OCI-LY1 (cell line): ENCODE data around the gene NR2F1.

Experiments used
- H2AFZ ChIP-seq: fragments of 200-600 bp; sonication (generic), shearing (Covaris generic); 2 replicates; pipeline ENCODE4 v1.6.0; 2014; ENCODE audit warnings: antibody characterized with exemption, mild to moderate bottlenecking, low read length
- H3F3A ChIP-seq: fragments of 200-600 bp; sonication (generic), shearing (Covaris generic); 2 replicates; pipeline ENCODE4 v1.6.0; 2014; ENCODE audit warnings: mild to moderate bottlenecking, antibody characterized with exemption, low read length, moderate library complexity; ENCODE audit not compliant: insufficient read depth
- H3K27ac ChIP-seq: fragments of 200-600 bp; sonication (generic); 2 replicates; pipeline ENCODE4 v1.5.1; 2014; ENCODE audit warnings: low read length, mixed run types, mild to moderate bottlenecking, low read depth; ENCODE audit not compliant: poor library complexity, severe bottlenecking
- H3K27me3 ChIP-seq: fragments of 200-600 bp; sonication (generic); 2 replicates; pipeline ENCODE4 v1.6.0; 2014; ENCODE audit warnings: antibody characterized with exemption, mild to moderate bottlenecking, low read length, moderate library complexity; ENCODE audit not compliant: insufficient read depth
- H3K36me3 ChIP-seq: fragments of 200-600 bp; sonication (generic); 2 replicates; pipeline ENCODE4 v1.6.1; 2014; ENCODE audit warnings: mild to moderate bottlenecking, antibody characterized with exemption, low read length, moderate library complexity, mixed read lengths; ENCODE audit not compliant: insufficient read depth
- H3K4me1 ChIP-seq: fragments of 200-600 bp; sonication (generic); 2 replicates; pipeline ENCODE4 v1.5.1; 2014; ENCODE audit warnings: mild to moderate bottlenecking, low read length, moderate library complexity; ENCODE audit not compliant: insufficient read depth, severe bottlenecking
- H3K4me2 ChIP-seq: fragments of 200-600 bp; sonication (generic), shearing (Covaris generic); 2 replicates; pipeline ENCODE4 v1.6.1; 2014; ENCODE audit warnings: low read length
- H3K4me3 ChIP-seq: fragments of 200-600 bp; sonication (generic); 2 replicates; pipeline ENCODE4 v1.5.1; 2014; ENCODE audit warnings: low read length, low read depth, mild to moderate bottlenecking, mixed read lengths; ENCODE audit not compliant: poor library complexity, severe bottlenecking
- H3K79me2 ChIP-seq: fragments of 200-600 bp; shearing (Covaris generic); 2 replicates; pipeline ENCODE4 v1.6.1; 2016; ENCODE audit warnings: mixed run types, low read length, mixed read lengths; ENCODE audit not compliant: insufficient read depth
- H3K9ac ChIP-seq: fragments of 200-600 bp; sonication (generic), shearing (Covaris generic); 2 replicates; pipeline ENCODE4 v1.6.1; 2014; ENCODE audit warnings: mild to moderate bottlenecking, low read length, mixed read lengths
- H3K9me2 ChIP-seq: fragments of 200-600 bp; sonication (generic), shearing (Covaris generic); 2 replicates; pipeline ENCODE4 v1.6.1; 2014; ENCODE audit warnings: low read depth, mild to moderate bottlenecking, low read length, mixed read lengths
- H3K9me3 ChIP-seq: fragments of 200-600 bp; shearing (Covaris generic); 2 replicates; pipeline ENCODE4 v1.6.1; 2014; ENCODE audit warnings: low read length, mixed read lengths
- H4K20me1 ChIP-seq: fragments of 200-600 bp; sonication (generic), shearing (Covaris generic); 2 replicates; pipeline ENCODE4 v1.6.0; 2016; ENCODE audit warnings: mild to moderate bottlenecking, low read length; ENCODE audit not compliant: insufficient read depth
- CTCF ChIP-seq: fragments of 200-600 bp; sonication (generic), shearing (Covaris generic); IDR thresholded peaks from 2 replicates; pipeline ENCODE4 v1.5.1; 2017; ENCODE audit warnings: mild to moderate bottlenecking, antibody characterized with exemption, low read length, moderate library complexity, mixed read lengths
- EZH2 ChIP-seq: fragments of 200-600 bp; sonication (generic), shearing (Covaris generic); IDR thresholded peaks from 2 replicates; pipeline ENCODE4 v1.8.0; 2017; ENCODE audit warnings: borderline replicate concordance, mixed run types, mild to moderate bottlenecking, antibody characterized with exemption, low read length, moderate library complexity, mixed read lengths

NR2F1 gene

GRCh38 chr5:93557021-93557604 lies 25.9 kb upstream of the NR2F1 start:
- no peak for TF ChIP-seq EZH2
- TF ChIP-seq CTCF: no peak
- H3K27ac ChIP-seq: no peak overlapping the region
- no peaks in the 10 kb centered on the region for H3K9me3 ChIP-seq
- no peaks in the 10 kb centered on the region for H4K20me1 ChIP-seq
- H3K9me2 ChIP-seq: no peaks in the 10 kb centered on the region
- H3F3A ChIP-seq: no peaks in the 10 kb centered on the region
- no peak overlapping the region for H3K4me2 ChIP-seq
- H2AFZ ChIP-seq: no peak overlapping the region
- H3K36me3 ChIP-seq: no peaks in the 10 kb centered on the region
- no peaks in the 10 kb centered on the region for H3K79me2 ChIP-seq
- no peak overlapping the region for H3K9ac ChIP-seq
- no peaks in the 10 kb centered on the region for H3K4me1 ChIP-seq
- no peak overlapping the region for H3K4me3 ChIP-seq
- H3K27me3 ChIP-seq: no peaks in the 10 kb centered on the region

- Histone ChIP-seq H3K4me1 (no peaks in the 10 kb centered on the region), H4K20me1 (no peaks in the 10 kb centered on the region), H3K79me2 (no peaks in the 10 kb centered on the region), H3K4me3 (no peak overlapping the region), H3K27me3 (no peaks in the 10 kb centered on the region), H3K9me3 (no peaks in the 10 kb centered on the region), H3K9me2 (no peaks in the 10 kb centered on the region), H2AFZ (no peak overlapping the region), H3K27ac (no peak overlapping the region), H3K9ac (no peak overlapping the region), H3K36me3 (no peaks in the 10 kb centered on the region), H3K4me2 (no peak overlapping the region), H3F3A (no peaks in the 10 kb centered on the region)
- no peak for TF ChIP-seq CTCF
Observed at GRCh38 chr5:93566091-93566490, 16.9 kb upstream of the NR2F1 start.

GRCh38 chr5:93567424-93567823 lies 15.6 kb upstream of the NR2F1 start:
- H3K9ac ChIP-seq: no peak overlapping the region
- no peaks in the 10 kb centered on the region for H3K4me1 ChIP-seq
- no peaks in the 10 kb centered on the region for H3K9me3 ChIP-seq
- H3K4me2 ChIP-seq: no peak overlapping the region
- H3K9me2 ChIP-seq: no peaks in the 10 kb centered on the region
- TF ChIP-seq CTCF (no peak), EZH2 (no peak)
- H3K79me2 ChIP-seq: no peaks in the 10 kb centered on the region
- no peaks in the 10 kb centered on the region for H3K27me3 ChIP-seq
- no peak overlapping the region for H3K27ac ChIP-seq
- H2AFZ ChIP-seq: no peak overlapping the region
- no peaks in the 10 kb centered on the region for H3K36me3 ChIP-seq
- H3K4me3 ChIP-seq: no peak overlapping the region
- H3F3A ChIP-seq: no peaks in the 10 kb centered on the region
- H4K20me1 ChIP-seq: no peaks in the 10 kb centered on the region
